Left renal cortex interstitium (tissue), 4 donors: ENCODE results near the gene SLC29A4. TPM values are rescaled to one million over a fixed set of nuclear protein-coding genes. Genes with fewer than 3 reads are reported as not detected.
"Not testable (repeated sequence)": the region's sequence is repeated elsewhere in the genome, so short reads cannot be mapped to it uniquely, and the experiment has no call there.

ENCODE experiments used
- DNase-seq, 4 donors: peaks; one replicate each; pipeline ENCODE4 v3.0.0-alpha.2; 2013; ENCODE audit warnings: low read depth in 4 of 4, low spot score in 2 of 4, missing footprints in 1 of 4
- polyA plus RNA-seq, 4 donors: library from polyadenylated mRNA; unstranded; fragments of 120-200 nt; gene quantifications; one replicate each; pipeline ENCODE4 v1.2.1, GENCODE V29; 2013; ENCODE audit not compliant: insufficient read length in 4 of 4

Gene SLC29A4
- polyA plus RNA-seq, 4 donors, result 20.3 to 35.6 (median 25.5) TPM

DNA sequence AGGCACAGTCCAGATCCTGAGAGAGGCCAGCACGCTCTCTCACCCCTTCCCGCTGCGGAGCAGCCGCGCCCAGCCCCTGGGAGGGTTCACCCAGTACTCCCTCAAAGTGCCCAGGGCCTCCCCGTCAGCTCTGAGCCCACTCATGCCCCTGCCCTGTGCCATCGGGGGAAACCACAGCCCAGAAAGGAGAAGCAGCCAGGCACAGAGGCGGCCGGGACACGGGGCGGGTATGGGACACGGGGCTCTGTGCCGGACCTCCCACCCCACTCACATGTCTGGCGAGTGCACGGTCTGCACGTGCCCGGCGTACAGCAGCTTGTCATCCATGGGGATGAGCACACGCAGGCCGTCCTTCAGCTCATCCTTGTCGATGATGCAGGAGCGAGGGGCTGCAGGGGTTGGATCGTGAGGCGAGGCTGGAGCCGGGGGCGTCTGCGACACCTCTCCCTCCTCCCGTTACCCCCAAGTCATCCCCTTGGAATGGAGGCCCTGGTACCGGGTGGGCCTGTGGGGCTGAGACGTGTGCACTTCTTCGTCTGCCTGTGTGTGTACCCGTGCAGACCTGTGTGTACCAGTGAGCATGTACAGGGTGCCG, 38.2 kb downstream of the SLC29A4 start:
- DNase-seq, result no peak

DNA sequence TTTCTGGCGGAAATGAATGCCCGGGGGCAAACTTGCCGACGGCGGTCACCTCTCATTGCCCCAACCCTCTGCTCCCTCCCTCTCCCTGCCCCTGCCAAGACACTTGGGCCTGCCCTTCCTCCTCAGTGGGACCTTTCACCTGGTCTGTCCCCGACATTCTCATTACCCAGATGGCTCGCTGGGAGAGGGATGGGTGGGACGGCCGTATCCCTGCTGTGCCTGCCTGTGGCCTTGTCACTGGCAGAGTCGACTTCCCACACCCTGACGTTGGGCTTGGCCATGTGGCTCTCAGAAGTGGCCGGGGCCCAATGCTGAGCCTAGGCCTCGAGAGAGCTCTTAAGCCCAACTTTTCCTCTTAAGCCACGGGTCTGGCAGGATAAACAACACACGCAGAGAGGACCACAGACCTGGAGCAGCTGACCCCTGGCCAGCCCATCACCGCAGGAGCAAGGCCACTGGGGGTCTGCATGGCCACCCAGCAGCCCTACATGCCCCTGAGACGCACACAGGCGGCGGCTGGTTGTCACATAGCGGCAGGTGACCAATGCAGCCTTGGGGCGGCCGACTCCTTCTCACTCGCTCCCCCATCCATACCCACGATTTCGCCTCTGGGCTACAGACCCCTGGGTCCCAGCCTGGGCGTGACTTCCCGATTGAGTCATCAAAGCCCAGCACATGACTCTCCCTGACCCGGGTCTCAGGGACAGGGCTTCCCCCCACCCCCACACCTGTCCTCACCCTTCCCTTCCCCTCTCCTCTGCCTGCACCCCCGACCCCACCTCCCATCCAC, 40.1 kb downstream of the SLC29A4 start:
- DNase-seq, result no peak

DNA sequence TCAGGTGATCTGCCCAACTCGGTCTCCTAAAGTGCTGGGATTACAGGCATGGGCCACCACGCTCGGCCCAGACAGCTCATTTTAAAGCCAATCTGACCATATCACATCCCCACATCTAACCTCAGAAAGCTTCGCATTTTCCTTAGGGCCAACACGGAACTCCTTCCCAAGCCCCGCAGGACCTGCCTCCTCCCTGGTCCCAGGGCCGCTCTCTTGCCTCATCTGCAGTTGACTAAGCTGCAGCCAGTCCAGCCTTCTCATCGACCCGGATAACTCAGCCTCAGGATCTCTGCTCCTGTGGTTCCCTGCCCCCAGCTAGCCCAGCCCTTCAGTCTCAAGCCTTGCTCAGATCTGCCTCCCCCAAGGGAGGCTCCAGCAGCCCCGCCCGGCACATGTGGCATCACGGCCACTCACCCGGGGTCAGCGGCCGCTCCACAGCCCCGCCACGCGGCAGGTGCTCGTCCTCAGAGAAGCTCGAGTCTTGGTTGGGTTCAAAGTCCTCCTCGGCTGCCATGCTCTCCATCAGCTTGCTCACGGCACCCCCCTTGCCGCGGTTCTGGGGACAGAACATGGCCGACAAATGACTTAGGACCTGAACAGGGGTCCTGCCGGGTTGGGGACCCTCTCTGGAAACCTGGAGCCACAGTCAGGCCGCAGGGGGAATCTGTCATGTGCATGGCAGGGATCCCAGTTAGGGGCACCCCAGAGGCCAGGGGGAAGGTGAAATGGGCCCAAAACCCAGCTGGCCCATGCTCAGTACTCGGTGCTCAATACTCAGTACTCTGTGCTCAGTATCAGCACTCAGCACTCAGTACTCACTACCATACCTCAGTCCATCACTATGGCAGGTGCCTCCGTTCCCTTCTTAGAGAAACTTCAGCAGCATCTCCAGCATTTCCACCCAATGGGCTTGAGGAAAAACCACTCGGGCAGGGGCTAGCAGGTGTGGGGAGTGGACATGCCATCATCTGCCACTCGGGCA, 41.3 kb downstream of the SLC29A4 start:
- DNase-seq, result not testable (repeated sequence)

DNA sequence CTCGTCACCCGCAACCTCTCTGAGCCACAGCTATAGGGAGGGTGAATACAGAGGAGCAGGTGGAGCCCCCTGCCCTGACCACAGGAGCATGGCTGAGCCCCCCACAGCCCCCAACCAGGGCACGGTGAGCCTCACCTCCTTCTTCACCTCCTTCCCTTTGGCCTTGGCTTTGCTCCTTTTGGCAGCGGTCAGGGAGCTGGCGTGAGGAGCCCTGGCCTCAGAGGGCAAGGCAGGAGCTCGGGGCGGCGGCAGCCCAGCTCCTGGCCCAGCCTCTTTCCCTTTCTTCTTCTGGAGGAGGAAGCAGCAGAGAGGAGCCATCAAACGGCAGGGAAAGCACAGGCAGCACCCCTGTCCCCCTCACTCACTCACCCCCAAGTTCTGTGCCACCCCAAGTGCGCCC, 42.2 kb downstream of the SLC29A4 start:
- no peak for DNase-seq

DNA sequence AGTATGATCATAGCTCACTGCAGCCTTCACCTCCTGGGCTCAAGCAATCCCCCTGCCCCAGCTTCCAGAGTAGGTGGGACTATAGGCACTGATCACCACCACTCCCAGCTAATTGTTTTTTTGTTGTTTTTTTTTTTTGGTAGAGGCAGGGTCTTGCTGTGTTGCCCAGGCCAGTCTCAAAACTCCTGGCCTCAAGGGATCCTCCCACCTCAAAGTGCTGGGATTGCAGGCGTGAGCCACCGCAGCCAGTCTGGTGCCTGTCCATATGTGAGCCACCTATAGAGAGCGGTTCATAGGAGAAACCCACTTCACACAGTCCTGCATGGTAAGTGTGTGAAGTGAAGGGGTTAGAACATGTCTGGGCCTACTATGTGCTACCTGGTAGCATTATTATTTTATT, 47.5 kb downstream of the SLC29A4 start:
- no peak for DNase-seq

DNA sequence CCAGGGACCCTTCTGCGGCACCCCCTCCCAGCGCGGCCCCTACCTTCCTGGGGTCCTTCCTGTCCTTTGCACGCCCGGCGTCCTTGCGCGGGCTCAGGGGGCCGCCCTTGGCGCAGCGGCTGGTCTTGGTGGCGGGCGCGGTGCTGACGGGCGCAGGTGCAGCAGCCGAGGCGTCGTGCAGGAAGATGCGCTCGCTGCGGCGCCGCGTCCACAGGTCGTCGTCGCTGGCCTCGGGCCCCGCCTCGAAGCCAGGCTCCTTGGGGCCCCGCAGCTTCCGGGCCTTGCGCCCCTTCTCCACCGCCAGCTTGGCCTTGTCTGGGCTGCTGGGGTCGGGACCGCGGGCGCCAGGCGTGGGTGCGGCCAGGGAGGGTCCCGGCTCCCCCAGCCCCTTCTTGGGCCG, 49.8 kb downstream of the SLC29A4 start:
- no peak for DNase-seq

DNA sequence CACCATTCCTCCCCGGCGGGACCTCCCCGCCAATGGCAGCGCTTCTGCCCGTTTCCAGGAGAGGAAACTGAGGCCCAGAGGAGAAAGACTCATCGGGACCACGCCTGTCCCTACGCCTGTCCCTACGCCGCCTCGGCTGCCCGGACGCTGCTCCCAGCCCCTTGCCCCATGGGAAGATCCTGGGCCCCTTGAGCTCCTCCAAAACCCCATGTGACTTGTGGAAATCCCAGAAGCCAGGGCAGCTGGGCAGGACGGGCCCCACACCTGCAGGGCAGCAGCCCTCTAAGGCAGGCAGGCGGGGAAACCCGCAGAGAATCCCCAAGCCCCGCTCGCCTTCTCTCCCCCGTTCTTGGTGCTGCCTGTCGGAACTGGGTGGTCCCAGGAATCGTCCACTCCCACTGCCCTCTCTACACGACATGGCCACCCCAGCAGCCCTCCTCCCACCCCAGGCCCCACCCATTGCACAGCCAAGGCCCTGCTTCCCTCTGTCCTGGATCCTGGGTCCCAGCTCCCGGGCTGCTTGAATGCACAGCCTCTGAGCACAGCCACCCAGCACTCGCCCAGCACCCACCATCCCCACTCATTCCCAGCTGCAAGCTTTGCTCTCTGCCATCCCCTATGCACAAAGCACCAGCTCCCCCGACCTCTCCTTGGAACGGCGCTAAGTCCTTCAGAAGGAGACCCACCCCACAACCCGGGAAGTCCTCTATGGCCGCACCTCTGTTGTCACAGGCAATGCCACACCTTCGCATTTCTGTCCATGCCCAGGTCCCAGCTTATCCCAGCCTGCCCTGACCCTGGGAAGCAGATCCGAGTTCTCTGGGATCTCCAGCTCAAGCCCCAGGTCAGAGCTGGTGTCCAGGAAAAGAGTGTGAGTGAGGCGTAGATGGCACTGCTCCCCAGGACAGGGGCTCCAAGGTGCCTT, 50.6 kb downstream of the SLC29A4 start:
- no peak for DNase-seq

DNA sequence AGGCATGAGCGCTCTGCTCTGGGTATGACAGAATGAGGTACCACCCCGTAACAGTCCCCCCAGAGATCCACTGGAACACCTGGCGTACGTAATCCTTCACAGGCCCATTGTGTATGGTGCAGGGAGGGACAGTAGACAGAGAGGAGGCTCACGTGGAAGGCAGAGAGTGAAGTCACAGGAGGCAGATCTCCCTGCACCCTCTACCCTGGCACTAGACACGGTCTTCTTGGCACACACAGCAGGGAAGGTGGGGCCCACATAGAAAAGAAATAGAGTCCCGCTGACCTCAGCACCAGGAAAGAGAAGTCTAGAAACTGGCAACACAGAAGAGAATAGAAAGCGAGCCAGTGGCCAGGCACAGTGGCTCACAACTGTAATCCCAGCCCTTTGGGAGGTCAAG, 51.9 kb downstream of the SLC29A4 start:
- DNase-seq, result no peak

DNA sequence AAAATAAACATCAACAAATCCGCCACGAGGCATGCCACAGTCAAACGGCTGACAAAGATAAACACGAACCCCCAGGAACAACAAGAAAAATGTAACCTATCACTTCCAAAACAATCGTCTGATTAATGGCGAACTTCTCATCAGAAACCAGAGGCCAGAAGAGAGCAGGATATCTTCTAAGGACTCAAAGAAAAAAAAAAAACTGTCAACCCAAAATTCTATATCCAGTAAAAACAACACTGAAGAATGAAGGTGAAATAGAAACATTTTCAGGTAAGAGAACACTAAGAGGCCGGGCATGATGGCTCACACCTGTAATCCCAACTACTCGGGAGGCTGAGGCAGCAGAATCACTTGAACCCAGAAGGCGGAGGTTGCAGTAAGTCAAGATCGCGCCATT, 54.3 kb downstream of the SLC29A4 start:
- no peak for DNase-seq

DNA sequence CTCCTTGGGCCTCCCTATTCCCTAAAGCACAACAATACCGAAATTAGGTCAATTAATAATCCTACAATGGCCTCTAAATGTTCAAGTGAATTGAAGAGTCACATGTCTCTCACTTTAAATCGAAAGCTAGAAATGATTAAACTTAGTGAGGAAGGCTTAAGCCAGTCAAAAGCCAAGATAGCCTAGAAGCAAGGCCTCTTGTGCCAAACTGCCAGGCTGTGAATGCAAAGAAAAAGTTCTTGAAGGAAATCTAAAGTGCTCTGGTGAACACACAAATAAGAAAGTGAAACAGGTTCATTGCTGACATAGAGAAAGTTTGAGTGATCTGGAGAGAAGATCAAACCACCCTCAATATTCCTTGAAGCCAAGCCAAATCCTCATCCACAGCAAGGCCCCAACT, 57.2 kb downstream of the SLC29A4 start:
- DNase-seq, result no peak

DNA sequence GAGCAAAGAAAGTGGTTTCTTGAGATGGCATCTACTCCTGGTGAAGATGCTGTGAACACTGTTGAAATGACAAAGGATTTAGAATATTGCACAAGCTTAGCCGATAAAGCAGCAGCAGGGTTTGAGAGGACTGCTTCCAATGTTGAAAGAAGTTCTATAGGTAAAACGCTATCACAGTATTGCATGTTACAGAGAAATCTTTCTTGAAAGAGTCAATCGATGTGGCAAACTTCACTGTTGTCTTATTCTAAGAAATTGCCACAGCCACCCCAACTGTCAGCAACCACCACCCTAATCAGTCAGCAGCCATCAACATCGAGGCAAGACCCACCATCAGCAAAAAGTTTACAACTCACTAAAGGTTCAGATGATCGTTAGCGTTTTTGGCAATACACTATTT, 59.9 kb downstream of the SLC29A4 start:
- no peak for DNase-seq

DNA sequence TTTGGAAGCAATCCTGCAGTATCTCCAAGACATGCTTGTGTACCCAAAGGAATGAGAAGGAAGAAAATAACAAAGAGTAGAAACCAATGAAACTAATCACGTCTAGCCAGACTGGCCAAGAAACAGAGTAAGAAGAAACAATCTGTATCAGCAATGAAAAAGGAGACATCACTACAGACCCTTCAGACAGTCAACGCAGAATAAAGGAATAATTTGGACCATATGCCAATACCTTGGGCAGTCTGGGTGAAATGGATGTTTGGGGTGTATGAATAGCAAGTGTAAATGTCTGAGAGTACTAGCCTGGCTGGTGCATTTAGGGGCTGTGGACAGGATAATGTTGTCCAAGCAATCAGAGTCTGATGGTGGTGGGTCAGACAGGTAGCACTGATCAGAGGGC, 61.1 kb downstream of the SLC29A4 start:
- no peak for DNase-seq

DNA sequence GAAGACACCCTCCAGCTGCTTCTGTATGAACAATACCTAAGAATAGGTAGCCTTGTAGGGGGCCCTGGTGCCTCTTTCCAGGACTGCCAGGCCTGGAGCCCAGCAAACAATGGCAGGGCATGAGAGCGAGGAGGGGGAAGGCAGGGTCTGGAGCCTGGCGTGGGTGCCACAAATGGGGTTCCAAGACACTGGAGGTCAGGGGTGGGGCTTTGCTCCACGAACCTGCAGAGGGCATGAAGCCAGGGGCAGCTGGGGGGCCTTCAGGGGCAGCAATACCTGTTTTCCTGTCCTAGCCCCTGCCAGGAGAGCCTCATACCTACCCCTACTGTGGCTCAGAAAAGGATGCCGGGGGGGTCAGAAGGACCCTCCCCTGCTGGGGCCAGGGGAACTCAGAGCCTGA, 61.6 kb downstream of the SLC29A4 start:
- no peak for DNase-seq

DNA sequence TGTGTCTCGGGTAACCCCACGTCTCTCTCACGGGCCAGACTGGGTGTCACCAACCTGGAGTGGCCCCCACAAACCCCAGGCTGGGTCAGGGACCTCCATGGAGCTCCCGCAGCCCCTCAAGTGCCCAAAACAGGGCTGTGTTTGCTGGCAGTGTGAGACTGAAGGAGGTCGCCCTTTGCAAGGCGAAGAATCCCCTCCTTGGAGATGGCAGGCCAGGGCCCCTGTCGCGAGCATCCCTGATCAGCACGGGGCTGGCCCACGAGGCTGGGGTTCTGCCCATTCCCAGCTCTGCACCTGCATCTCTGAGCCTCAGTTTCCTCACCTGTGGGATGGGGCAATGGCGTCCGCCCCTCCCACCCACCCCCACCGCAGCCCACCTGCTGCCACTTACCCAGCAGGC, 62.4 kb downstream of the SLC29A4 start:
- DNase-seq, result no peak

DNA sequence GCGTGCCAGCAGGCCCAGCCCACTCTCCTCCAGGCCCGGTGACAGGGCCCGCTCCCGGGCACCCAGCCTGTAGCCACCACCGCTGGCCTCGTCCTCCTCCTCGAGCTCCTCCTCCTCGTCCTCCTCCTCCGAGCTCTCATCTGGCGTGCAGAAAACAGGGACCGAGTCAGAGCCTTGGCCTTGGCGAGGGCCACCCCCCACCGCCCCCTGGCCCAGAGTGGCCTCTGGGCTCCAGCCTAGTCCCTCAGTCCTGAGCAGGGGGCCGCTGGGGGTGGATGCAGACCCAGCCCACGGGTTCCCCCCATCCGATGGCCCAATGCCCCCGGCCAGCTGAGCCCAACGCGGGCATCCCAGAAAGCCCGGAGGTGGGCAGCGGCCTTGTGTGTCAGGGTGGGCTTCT, 62.9 kb downstream of the SLC29A4 start:
- no peak for DNase-seq

DNA sequence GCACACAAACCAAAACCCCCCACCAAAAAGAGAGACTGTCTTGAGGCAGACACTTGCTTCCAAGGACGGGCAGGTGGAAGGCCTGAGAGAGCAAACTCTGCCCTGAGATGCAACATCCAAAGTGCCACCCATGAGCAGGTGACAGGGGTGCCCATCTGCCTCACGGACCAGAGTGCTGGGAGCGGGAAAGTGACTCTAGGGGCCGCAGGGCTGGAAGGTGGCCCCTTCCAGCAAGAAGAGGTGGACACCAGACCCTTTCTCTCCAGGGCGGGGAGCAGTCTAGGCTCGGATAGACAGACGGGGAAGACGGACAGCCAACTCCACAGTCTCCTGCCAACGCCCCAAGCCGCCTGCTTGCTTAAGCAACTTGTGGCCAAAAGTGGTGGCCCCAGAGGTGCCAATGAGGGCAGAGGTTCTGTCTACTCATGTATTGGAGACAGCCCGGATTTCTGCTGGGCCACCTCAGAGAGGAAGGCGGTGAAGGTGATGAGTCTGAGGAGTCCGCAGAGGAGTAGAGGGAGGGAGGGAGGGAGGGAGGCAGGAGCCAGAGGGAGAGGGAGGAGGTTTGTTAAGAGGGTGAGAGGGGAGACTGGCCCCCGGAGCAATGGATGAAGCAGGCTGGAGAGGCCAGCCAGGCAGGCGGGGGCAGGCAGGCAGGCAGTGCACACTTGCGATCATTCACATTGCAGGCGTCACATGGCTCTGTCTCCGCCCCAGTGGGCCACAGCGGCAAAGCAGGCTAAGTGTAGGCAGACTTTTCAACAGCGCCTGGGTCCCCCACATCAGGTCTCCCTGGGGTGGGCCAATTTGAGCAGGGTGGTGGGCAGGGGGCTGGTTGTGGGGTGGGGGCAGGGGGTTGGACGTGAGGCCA, 65.6 kb downstream of the SLC29A4 start:
- DNase-seq, result no peak

DNA sequence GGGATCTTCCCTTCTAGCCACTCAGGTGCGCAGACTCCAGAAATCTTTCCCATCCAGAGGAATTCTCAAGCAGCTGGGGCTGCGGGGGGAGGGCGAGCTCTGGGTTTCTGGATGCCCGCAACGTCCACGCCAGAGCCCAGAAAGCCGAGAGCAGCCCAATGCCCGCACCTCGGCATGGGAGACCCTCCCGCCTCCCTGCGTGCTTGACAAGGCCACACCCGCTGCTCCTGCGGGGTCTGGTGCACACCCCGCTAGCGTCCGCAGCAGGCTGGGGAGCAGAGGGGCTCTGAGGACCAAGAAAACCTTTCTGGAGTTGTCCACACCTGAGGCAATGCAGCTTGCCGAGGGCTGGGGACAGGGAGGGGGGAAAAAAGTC, 66.2 kb downstream of the SLC29A4 start:
- no peak for DNase-seq

DNA sequence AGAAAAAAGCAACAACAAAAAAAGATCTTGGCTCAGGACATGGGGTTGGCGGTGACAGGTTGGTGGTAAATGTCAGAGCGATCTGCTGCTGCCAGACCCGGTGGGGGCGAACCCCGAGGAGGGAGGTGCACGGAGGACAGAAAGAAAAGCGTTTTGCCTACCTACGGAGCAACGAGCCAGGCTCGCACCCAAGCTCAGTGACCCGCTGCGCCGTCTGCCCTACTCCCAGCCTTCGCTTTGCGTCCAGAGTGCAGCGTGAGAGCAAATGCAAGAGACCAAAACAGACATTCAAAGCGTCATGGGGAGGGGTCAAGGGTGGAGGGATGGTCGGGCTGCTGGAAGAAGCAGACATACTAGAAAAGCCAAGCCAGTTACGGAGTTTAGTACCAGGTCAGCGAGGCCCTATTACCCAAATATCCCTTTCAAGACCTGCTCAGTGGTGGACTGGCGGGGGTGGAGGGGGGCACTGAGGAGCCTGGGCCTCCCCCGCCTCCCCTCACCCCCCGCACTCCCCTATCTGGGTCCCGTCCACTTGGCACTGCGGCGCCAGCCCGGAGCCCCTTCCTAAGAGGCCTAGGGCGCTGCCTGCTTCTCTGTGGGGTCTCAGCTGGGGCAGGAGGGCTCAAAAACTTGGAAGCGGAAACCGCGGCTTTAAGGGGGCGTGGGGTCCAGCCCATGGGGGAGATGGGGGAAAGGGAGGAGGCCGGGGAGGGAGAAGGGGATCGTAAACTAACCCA, 66.9 kb downstream of the SLC29A4 start:
- DNase-seq, result peak in 1 of 4 donors; percentile 25

DNA sequence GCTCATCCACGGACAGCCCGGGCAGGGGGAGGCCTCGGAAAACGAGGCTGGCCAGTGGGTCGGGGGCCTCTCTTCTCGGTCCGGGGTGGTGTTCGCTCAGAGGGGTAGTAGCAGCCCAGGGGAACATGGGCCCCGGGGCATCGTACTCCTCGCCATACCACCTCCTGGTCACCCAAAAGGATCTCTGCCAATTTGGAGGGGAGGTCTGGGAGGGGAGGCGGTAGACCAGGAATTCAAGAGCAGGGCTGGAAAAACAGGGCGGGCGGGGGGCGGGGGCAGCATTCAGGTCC, 67.4 kb downstream of the SLC29A4 start:
- no peak for DNase-seq
